Measurements from ENCODE around the gene PCDH9. TPM values are rescaled to one million over a fixed set of nuclear protein-coding genes. Genes with fewer than 3 reads are reported as not detected.
"Not testable (repeated sequence)": the region's sequence is repeated elsewhere in the genome, so short reads cannot be mapped to it uniquely, and the experiment has no call there.

The PCDH9 gene
- polyA plus RNA-seq, 1 of the 3 experiments (the other 2 are of a cell fraction): 1.3 TPM

DNA sequence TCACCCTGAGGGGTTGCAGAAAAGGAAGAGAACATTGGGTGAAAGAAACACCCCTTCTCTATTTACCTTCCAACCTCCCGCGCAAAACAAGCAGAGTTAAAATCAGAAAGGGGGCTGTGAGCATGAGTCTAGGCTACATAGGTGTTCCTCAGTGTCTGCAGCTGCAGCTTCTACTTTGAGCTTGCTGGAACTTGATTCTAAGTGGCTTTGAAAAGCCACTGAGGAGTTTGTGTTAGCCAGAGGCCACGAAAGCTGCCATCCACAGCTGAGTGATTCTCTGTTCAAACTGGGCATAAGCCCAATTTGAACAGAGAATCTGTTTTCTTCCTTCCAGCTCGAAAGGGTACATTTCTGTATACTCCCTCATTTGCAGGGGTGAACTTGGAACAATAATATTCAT, 343.9 kb downstream of the PCDH9 start:
- H3K36me3 ChIP-seq (replicated peaks in 1 of 2; ENCODE audit: control insufficient read depth in 1 of 2, insufficient read depth in 2 of 2, low read length in 1 of 2): no peaks in the 10 kb centered on the region
- H3K27ac ChIP-seq (ENCODE audit: low read depth in 2 of 2, low read length in 1 of 2): no peak overlapping the region; a peak in 1 of 4 replicates
- POLR2A ChIA-PET: no interaction called here
- no peaks in the 10 kb centered on the region for H3K9me2 ChIP-seq
- CTCF ChIA-PET: interaction anchor here (0.9 kb wide), 1 partner anchor 10 kb away, joined by 3 read pairs; no protein-coding TSS in a partner anchor
- no peaks in the 10 kb centered on the region for H3K9me3 ChIP-seq
- no peak overlapping the region for H3K4me2 ChIP-seq
- H3F3A ChIP-seq (replicated peaks; ENCODE audit: insufficient read depth): no peaks in the 10 kb centered on the region
- no peak for DNase-seq
- H3K27me3 ChIP-seq (ENCODE audit: insufficient read depth): no peaks in the 10 kb centered on the region
- H2AFZ ChIP-seq (ENCODE audit: low read depth): no peak overlapping the region
- H4K20me1 ChIP-seq (ENCODE audit: insufficient read depth): no peaks in the 10 kb centered on the region
- H3K4me1 ChIP-seq (ENCODE audit: control insufficient read depth in 1 of 2, insufficient read depth in 2 of 2, low read depth in 1 of 2, low read length in 1 of 2): peaks cover 0 to 3% of the 10 kb centered on the region in 2 experiments; a peak in 2 of 4 replicates
- WGBS (ENCODE audit: low lambda C conversion rate): 82% methylated on average over 4 of the region's 4 CpGs
- no peak overlapping the region for H3K4me3 ChIP-seq (ENCODE audit: low read depth in 2 of 2, low read length in 1 of 2)
- H3K79me2 ChIP-seq (ENCODE audit: insufficient read depth): no peaks in the 10 kb centered on the region
- H3K9ac ChIP-seq: no peak overlapping the region
- TF ChIP-seq REST (IDR thresholded peaks at IDR 0.05; ENCODE audit: low read depth, low read length): no peak
- no peak for TF ChIP-seq SIN3A (IDR thresholded peaks at IDR 0.05; ENCODE audit: borderline replicate concordance, low read depth, low read length)
- TF ChIP-seq IRF3 (IDR thresholded peaks at IDR 0.05; ENCODE audit: low read depth, low read length): no peak
- no peak for TF ChIP-seq EP300 (IDR thresholded peaks at IDR 0.05; ENCODE audit: borderline replicate concordance in 1 of 2, low read depth in 1 of 2, low read length in 1 of 2)
- TF ChIP-seq NFIC (IDR thresholded peaks at IDR 0.05; ENCODE audit: borderline replicate concordance): no peak
- TF ChIP-seq CHD2 (IDR thresholded peaks at IDR 0.05; ENCODE audit: low read length, partially characterized antibody): no peak
- no peak for TF ChIP-seq GATA2 (CRISPR knock-in tag; IDR thresholded peaks at IDR 0.05)
- TF ChIP-seq ELF1 (IDR thresholded peaks at IDR 0.05): no peak
- TF ChIP-seq ZBTB33 (IDR thresholded peaks at IDR 0.05; ENCODE audit: borderline replicate concordance, low read depth): no peak
- TF ChIP-seq FOSL2 (IDR thresholded peaks at IDR 0.05; ENCODE audit: borderline replicate concordance, low read depth): no peak
- TF ChIP-seq, protein P1, sequence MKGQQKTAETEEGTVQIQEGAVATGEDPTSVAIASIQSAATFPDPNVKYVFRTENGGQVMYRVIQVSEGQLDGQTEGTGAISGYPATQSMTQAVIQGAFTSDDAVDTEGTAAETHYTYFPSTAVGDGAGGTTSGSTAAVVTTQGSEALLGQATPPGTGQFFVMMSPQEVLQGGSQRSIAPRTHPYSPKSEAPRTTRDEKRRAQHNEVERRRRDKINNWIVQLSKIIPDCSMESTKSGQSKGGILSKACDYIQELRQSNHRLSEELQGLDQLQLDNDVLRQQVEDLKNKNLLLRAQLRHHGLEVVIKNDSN (IDR thresholded peaks at IDR 0.05; ENCODE audit: borderline replicate concordance, low read depth): no peak
- no peak for TF ChIP-seq MXI1 (IDR thresholded peaks at IDR 0.05; ENCODE audit: low read depth, low read length)
- no peak for TF ChIP-seq NRF1 (IDR thresholded peaks at IDR 0.05; ENCODE audit: low read depth, low read length)
- TF ChIP-seq JUND (IDR thresholded peaks at IDR 0.05): no peak

GRCh38 chr13:66881170-66881569, 349.0 kb downstream of the PCDH9 start:
- H3K9me3 ChIP-seq; H3F3A ChIP-seq (replicated peaks; ENCODE audit: insufficient read depth); POLR2A ChIA-PET; DNase-seq; H4K20me1 ChIP-seq (ENCODE audit: insufficient read depth); H2AFZ ChIP-seq (ENCODE audit: low read depth); H3K4me2 ChIP-seq; H3K27ac ChIP-seq (ENCODE audit: low read depth in 2 of 2, low read length in 1 of 2); H3K4me3 ChIP-seq (ENCODE audit: low read depth in 2 of 2, low read length in 1 of 2); CTCF ChIA-PET; H3K79me2 ChIP-seq (ENCODE audit: insufficient read depth); H3K9ac ChIP-seq; H3K27me3 ChIP-seq (ENCODE audit: insufficient read depth); H3K4me1 ChIP-seq (ENCODE audit: control insufficient read depth in 1 of 2, insufficient read depth in 2 of 2, low read depth in 1 of 2, low read length in 1 of 2); H3K9me2 ChIP-seq; H3K36me3 ChIP-seq (replicated peaks in 1 of 2; ENCODE audit: control insufficient read depth in 1 of 2, insufficient read depth in 2 of 2, low read length in 1 of 2): not testable (repeated sequence)
- 60% methylated on average over 2 of the region's 2 CpGs for WGBS (ENCODE audit: low lambda C conversion rate)

Measured in SK-N-SH (cell line).